GM21529 (cell line): ENCODE results near the gene ST3GAL5.

ENCODE experiments used
- ATAC-seq: cut with Tn5 transposase; IDR thresholded peaks from one replicate; pipeline ENCODE4 v1.9.1; 2021; ENCODE audit not compliant: unreplicated experiment

Gene ST3GAL5

GRCh38 chr2:85917887-85918795 lies 29.4 kb upstream of the ST3GAL5 start:
- ATAC-seq, result no peak

GRCh38 chr2:85915606-85916303 lies 27.0 kb upstream of the ST3GAL5 start:
- ATAC-seq, result no peak

GRCh38 chr2:85914922-85915321 lies 26.1 kb upstream of the ST3GAL5 start:
- ATAC-seq, result no peak

GRCh38 chr2:85913884-85914881 lies 25.4 kb upstream of the ST3GAL5 start:
- ATAC-seq, result no peak

GRCh38 chr2:85911814-85912692 lies 23.3 kb upstream of the ST3GAL5 start:
- no peak for ATAC-seq

GRCh38 chr2:85911097-85911496 lies 22.3 kb upstream of the ST3GAL5 start:
- no peak for ATAC-seq

GRCh38 chr2:85909005-85909404 lies 20.2 kb upstream of the ST3GAL5 start:
- no peak for ATAC-seq

- ATAC-seq, result no peak
Measured at GRCh38 chr2:85908506-85908905, 19.7 kb upstream of the ST3GAL5 start.

- ATAC-seq, result no peak
Measured at GRCh38 chr2:85907671-85908157, 18.9 kb upstream of the ST3GAL5 start.

- no peak for ATAC-seq
Measured at GRCh38 chr2:85906748-85907147, 18.0 kb upstream of the ST3GAL5 start.

GRCh38 chr2:85905891-85906290 lies 17.1 kb upstream of the ST3GAL5 start:
- no peak for ATAC-seq

- no peak for ATAC-seq
Measured at GRCh38 chr2:85905187-85905666, 16.4 kb upstream of the ST3GAL5 start.

GRCh38 chr2:85903849-85904248 lies 15.1 kb upstream of the ST3GAL5 start:
- no peak for ATAC-seq

- no peak for ATAC-seq
Measured at GRCh38 chr2:85902496-85902895, 13.7 kb upstream of the ST3GAL5 start.

- no peak for ATAC-seq
Measured at GRCh38 chr2:85901155-85901554, 12.4 kb upstream of the ST3GAL5 start.

GRCh38 chr2:85900366-85900765 lies 11.6 kb upstream of the ST3GAL5 start:
- ATAC-seq, result no peak

GRCh38 chr2:85899849-85900248 lies 11.1 kb upstream of the ST3GAL5 start:
- ATAC-seq, result no peak

- no peak for ATAC-seq
Measured at GRCh38 chr2:85899284-85899683, 10.5 kb upstream of the ST3GAL5 start.

GRCh38 chr2:85898881-85899280 lies 10.1 kb upstream of the ST3GAL5 start:
- no peak for ATAC-seq
